CD4-positive, alpha-beta memory T cell (primary cell): ENCODE measurements around the gene NLGN2. TPM values are rescaled to one million over a fixed set of nuclear protein-coding genes. Genes with fewer than 3 reads are reported as not detected.

Experiments
- CTCF ChIA-PET: fragments of 350-600 bp; sonication (Branson Sonifier 250); formaldehyde crosslinking; loops from one replicate; lab custom pipeline; 2021; ENCODE audit warnings: inconsistent platforms; ENCODE audit not compliant: partially characterized antibody; lab: Charles Lee
- POLR2A ChIA-PET: fragments of 350-600 bp; sonication (Branson Sonifier 250); formaldehyde crosslinking; loops from one replicate; lab custom pipeline; 2021; ENCODE audit not compliant: partially characterized antibody; lab: Charles Lee
- DNase-seq, 5 donors: peaks; one replicate each; pipeline versions ENCODE4 v3.0.0 to v3.0.0-alpha.2; 2020 to 2022; ENCODE audit warnings: mixed read lengths in 1 of 5
- H3K27ac ChIP-seq: one replicate; pipeline ENCODE4 v1.7.0; 2013; ENCODE audit warnings: low read depth, low read length
- H3K27me3 ChIP-seq: 2 replicates; pipeline ENCODE4 v1.7.0; 2013; ENCODE audit warnings: mild to moderate bottlenecking, low read length, moderate library complexity; ENCODE audit not compliant: insufficient read depth
- H3K36me3 ChIP-seq: 2 replicates; pipeline ENCODE4 v1.7.0; 2013; ENCODE audit warnings: mild to moderate bottlenecking, low read length, moderate library complexity; ENCODE audit not compliant: insufficient read depth
- H3K4me1 ChIP-seq: 2 replicates; pipeline ENCODE4 v1.7.0; 2013; ENCODE audit warnings: mild to moderate bottlenecking, low read length, moderate library complexity; ENCODE audit not compliant: insufficient read depth
- H3K4me3 ChIP-seq, 2 donors: one replicate each; pipeline ENCODE4 v1.7.0; 2013; ENCODE audit warnings: low read length in 2 of 2, mild to moderate bottlenecking in 1 of 2
- H3K9me3 ChIP-seq, 2 donors: one replicate each; pipeline ENCODE4 v1.7.0; 2013; ENCODE audit warnings: low read length in 2 of 2, control low read depth in 1 of 2; ENCODE audit not compliant: control insufficient read depth in 1 of 2
- H3K27ac Mint-ChIP-seq, 7 donors: one replicate each; pipeline ENCODE4 v1.8.0; 2020 to 2021; ENCODE audit warnings: mixed read lengths in 7 of 7, mild to moderate bottlenecking in 6 of 7, inconsistent platforms in 3 of 7, moderate library complexity in 3 of 7
- H3K27me3 Mint-ChIP-seq, 2 donors: one replicate each; pipeline ENCODE4 v1.8.0; 2020 to 2021; ENCODE audit warnings: mixed read lengths in 2 of 2
- H3K36me3 Mint-ChIP-seq, 2 donors: one replicate each; pipeline ENCODE4 v1.8.0; 2020 to 2021; ENCODE audit warnings: mixed read lengths in 2 of 2, inconsistent platforms in 1 of 2, mild to moderate bottlenecking in 1 of 2
- H3K4me1 Mint-ChIP-seq, 4 donors: one replicate each; pipeline ENCODE4 v1.8.0; 2020 to 2021; ENCODE audit warnings: mixed read lengths in 4 of 4, mild to moderate bottlenecking in 1 of 4
- H3K4me3 Mint-ChIP-seq, 8 donors: one replicate each; pipeline ENCODE4 v1.8.0; 2020 to 2021; ENCODE audit warnings: mixed read lengths in 8 of 8, mild to moderate bottlenecking in 7 of 8, moderate library complexity in 6 of 8, inconsistent platforms in 3 of 8
- H3K9me3 Mint-ChIP-seq, 8 donors: one replicate each; pipeline ENCODE4 v1.8.0; 2020 to 2021; ENCODE audit warnings: mixed read lengths in 8 of 8, mild to moderate bottlenecking in 5 of 8, inconsistent platforms in 3 of 8, moderate library complexity in 1 of 8
- intact Hi-C: fragments of 100-400 bp; cut with micrococcal nuclease; formaldehyde crosslinking; loops from one replicate; pipeline ENCODE4 v1.15.1; 2023
- polyA plus RNA-seq, 2 donors: library from polyadenylated mRNA; unstranded; fragments of 300-500 nt; fragmentation: Illumina TruSeq; gene quantifications; one replicate each; pipeline ENCODE4 v1.2.3, GENCODE V29; 2021
- total RNA-seq, 2 experiments: library from RNA; stranded (reverse); gene quantifications; one replicate each; pipeline ENCODE4 v1.2.3, GENCODE V29; 2021

The NLGN2 gene
- total and polyA plus RNA-seq, 4 experiments from 2014 or later: 0.08 to 9.8 (median 8.8) TPM; not detected in 1

DNA sequence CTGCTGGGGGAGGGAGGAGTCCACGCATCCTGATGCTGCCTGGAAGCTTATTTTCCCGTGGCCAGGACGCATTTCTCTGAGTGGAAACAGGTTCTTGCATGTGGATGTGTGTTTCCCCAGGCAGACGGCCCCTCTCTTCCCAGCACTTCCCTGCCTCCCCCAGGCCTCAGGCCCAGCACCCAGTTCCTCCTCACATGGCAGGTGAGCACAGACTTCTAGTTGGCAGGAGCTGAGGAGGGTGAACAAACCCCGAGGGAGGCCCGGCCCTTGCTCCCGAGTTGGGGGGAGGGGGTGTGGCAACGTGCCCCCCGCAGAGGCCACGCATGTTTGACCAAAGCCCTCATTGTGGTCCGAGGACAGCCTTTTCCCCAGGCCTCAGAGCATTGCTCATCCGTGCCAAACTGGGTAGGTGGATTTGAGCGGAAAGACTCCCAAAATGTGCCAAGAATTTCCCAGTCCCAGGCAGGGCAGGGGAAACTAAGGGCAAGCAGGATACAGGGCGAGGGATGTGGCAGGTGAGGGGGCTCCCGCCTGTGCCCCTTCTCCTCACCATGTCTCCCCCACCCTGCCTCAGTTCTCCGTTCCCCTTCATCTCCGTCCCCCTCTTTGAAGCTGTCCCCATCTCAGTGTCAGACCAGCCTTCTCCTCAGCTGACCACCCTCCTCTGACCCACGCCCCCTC lies 11.0 kb downstream of the NLGN2 start:
- POLR2A ChIA-PET: interaction anchor here (0.5 kb wide), 1 partner anchor 511 kb away, joined by 3 read pairs; no protein-coding TSS in a partner anchor
- H3K36me3 Mint-ChIP-seq: no peaks in the 10 kb centered on the region
- H3K4me1 Mint-ChIP-seq: peaks cover 0 to 2% (median 0%) of the 10 kb centered on the region in 4 donors
- DNase-seq: no peak
- Histone ChIP-seq H3K36me3 (no peaks in the 10 kb centered on the region), H3K27ac (no peak overlapping the region), H3K9me3 (no peaks in the 10 kb centered on the region), H3K4me3 (no peak overlapping the region), H3K4me1 (no peaks in the 10 kb centered on the region), H3K27me3 (no peaks in the 10 kb centered on the region)
- H3K27ac Mint-ChIP-seq: peak overlapping the region in 1 of 7 donors; percentile 58
- H3K4me3 Mint-ChIP-seq: no peak overlapping the region
- H3K9me3 Mint-ChIP-seq: no peaks in the 10 kb centered on the region
- CTCF ChIA-PET: no interaction called here
- no peaks in the 10 kb centered on the region for H3K27me3 Mint-ChIP-seq
- intact Hi-C loops: no loop called here

DNA sequence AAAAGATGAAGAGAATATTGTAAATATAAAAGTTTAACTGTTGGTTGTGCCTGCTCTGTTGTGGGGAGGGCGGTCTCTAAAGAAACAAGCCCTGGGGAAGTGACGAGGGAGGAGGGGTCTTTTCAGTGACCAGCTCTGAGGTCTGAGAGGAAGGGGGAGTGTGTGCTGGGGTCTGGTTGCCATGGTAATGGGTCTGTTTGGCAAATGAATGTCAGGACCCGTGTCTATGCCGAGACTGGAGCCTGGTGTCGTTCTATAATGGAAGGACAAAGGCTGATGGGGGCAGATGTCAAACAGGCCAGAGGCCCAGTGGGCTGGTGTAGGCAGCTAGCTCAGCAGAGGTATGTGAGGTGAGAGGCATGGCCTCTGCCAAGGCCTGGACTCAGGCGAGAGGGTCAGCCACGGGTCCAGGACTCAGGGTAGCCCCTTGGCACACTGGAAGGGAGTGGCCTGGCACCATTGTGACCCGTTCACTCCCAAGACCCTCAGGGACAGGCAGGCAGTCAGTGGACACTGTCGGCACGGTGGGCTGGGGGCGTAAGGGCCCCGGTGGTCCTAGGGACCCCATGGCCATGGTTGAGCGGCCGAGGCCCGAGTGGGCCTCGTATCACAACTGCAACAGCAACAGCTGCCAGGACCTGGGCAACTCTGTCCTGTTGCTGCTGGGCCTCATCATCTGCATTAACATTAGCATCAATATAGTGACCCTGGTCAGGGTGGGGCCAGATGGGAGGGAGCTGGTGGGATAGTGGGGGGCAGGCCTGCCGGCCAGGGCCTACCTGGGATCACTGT lies 12.4 kb downstream of the NLGN2 start, which contains the start of gene SPEM1:
Gene SPEM1, plus strand, starts transcription at position 506 of the 792 bp plus-strand sequence. Its CDS starts 61 bp downstream, at position 567.
- intact Hi-C loops: no loop called here
- H3K27ac Mint-ChIP-seq: peak within 1 kb of the TSS in 2 of 7 donors; percentile 53 to 58
- CTCF ChIA-PET: interaction anchor here (1.4 to 1.8 kb wide), 2 partner anchors 17 to 64 kb away, joined by 4 to 6 read pairs; no protein-coding TSS in a partner anchor

DNA sequence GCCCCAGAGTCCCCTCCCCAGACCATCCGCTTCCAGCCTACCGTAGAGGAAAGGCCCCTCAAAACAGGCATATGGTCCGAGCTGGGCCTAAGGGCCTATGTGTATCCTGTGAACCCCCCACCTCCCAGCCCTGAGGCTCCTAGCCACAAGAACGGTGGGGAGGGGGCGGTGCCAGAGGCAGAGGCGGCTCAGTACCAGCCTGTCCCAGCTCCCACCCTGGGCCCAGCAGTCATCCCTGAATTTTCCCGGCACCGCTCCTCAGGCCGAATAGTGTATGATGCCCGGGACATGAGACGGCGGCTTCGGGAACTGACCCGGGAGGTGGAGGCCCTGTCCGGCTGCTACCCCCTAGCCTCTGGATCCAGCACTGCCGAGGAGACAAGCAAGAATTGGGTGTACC lies 13.5 kb downstream of the NLGN2 start:
- intact Hi-C loops: no loop called here
- Mint-ChIP-seq H3K36me3 (no peaks in the 10 kb centered on the region), H3K4me1 (peaks cover 0 to 4% (median under 1%) of the 10 kb centered on the region in 4 donors)

More for the DNA sequence above, 12.4 kb downstream of the NLGN2 start, which contains the start of gene SPEM1:
- Histone ChIP-seq H3K4me1 (no peaks in the 10 kb centered on the region), H3K36me3 (no peaks in the 10 kb centered on the region), H3K27ac (no peak within 1 kb of the TSS), H3K4me3 (no peak within 1 kb of the TSS), H3K27me3 (no peaks in the 10 kb centered on the region), H3K9me3 (no peaks in the 10 kb centered on the region)
- DNase-seq: no peak
- H3K27me3 Mint-ChIP-seq: peaks cover 0 to 1% of the 10 kb centered on the region in 2 donors
- POLR2A ChIA-PET: interaction anchor here (1.2 kb wide), 1 partner anchor 16 kb away, joined by 4 read pairs; no protein-coding TSS in a partner anchor
- H3K4me3 Mint-ChIP-seq: no peak within 1 kb of the TSS
- no peaks in the 10 kb centered on the region for H3K36me3 Mint-ChIP-seq
- H3K9me3 Mint-ChIP-seq: no peaks in the 10 kb centered on the region
- peaks cover 0 to 4% (median 1%) of the 10 kb centered on the region in 4 donors for H3K4me1 Mint-ChIP-seq

DNA sequence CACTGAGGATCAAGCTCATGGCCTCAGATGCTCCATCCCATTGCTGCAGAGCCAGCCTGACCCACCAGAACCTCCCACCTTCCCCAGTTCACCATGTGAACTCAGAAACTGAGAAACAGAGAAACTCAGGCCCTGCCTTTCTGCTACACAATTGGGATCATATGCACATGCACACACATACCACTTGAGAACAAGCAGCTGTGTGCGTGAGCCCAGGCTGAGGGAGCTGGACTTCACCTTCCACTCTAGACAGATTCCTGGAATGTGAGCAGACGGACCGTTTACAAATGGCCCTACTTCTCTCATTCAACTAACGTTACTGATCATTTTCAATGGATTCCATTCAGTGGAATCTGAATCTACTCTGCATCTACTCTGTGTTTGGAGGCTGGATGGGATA lies 16.0 kb downstream of the NLGN2 start:
- ChIA-PET POLR2A (no interaction called here), CTCF (interaction anchor here (0.9 to 2.1 kb wide), 2 partner anchors 12 to 68 kb away, joined by 4 to 5 read pairs; partner anchors contain the start of gene TMEM102)
- Mint-ChIP-seq H3K4me3 (no peak overlapping the region), H3K9me3 (no peaks in the 10 kb centered on the region), H3K36me3 (no peaks in the 10 kb centered on the region), H3K27ac (no peak overlapping the region), H3K4me1 (peaks cover 0 to 4% (median 0%) of the 10 kb centered on the region in 4 donors), H3K27me3 (peaks cover 0 to 1% of the 10 kb centered on the region in 2 donors)
- intact Hi-C loops: no loop called here
- no peak for DNase-seq
- H3K4me1 ChIP-seq: no peaks in the 10 kb centered on the region
- no peaks in the 10 kb centered on the region for H3K36me3 ChIP-seq
- no peaks in the 10 kb centered on the region for H3K27me3 ChIP-seq
- no peaks in the 10 kb centered on the region for H3K9me3 ChIP-seq
- no peak overlapping the region for H3K27ac ChIP-seq
- H3K4me3 ChIP-seq: no peak overlapping the region

More for the DNA sequence above, 13.5 kb downstream of the NLGN2 start:
- H3K4me1 ChIP-seq: no peaks in the 10 kb centered on the region
- no peaks in the 10 kb centered on the region for H3K36me3 ChIP-seq
- POLR2A ChIA-PET: interaction anchor here (1.2 kb wide), 1 partner anchor 15 kb away, joined by 4 read pairs; no protein-coding TSS in a partner anchor
- H3K4me3 Mint-ChIP-seq: no peak overlapping the region
- no peaks in the 10 kb centered on the region for H3K9me3 Mint-ChIP-seq
- H3K27ac Mint-ChIP-seq: no peak overlapping the region
- CTCF ChIA-PET: interaction anchor here (1.4 to 1.8 kb wide), 2 partner anchors 16 to 66 kb away, joined by 4 to 6 read pairs; no protein-coding TSS in a partner anchor
- H3K27me3 ChIP-seq: no peaks in the 10 kb centered on the region
- H3K27me3 Mint-ChIP-seq: peaks cover 0 to 1% of the 10 kb centered on the region in 2 donors
- H3K9me3 ChIP-seq: no peaks in the 10 kb centered on the region
- H3K27ac ChIP-seq: no peak overlapping the region
- no peak for DNase-seq
- H3K4me3 ChIP-seq: no peak overlapping the region

DNA sequence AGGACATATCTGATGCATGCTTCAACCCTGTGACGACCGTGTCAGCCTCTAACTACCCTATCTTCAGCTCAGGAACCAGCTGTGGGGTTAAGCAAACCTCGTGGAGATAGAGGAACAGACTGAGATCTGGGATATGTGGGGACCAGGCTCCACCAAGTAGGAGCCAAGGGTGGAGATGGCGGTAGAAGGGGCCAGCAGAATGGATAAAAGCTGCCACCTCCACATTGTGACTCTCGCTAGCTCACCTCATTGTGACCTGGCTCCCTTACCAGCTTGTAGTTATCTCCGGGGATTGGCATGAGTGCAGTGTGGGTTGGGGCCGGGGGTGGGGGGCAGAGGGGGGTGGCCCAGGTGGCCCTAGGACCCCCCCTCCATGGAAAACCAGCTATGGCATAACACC lies 17.7 kb downstream of the NLGN2 start, which contains the start of gene SPEM2:
Gene SPEM2, plus strand, starts transcription at position 301 of the 400 bp plus-strand sequence. Its CDS starts 73 bp downstream, at position 374.
- Mint-ChIP-seq H3K36me3 (no peaks in the 10 kb centered on the region), H3K27me3 (peaks cover 0 to 1% of the 10 kb centered on the region in 2 donors), H3K4me3 (no peak within 1 kb of the TSS), H3K4me1 (peaks cover 0 to 4% (median 0%) of the 10 kb centered on the region in 4 donors), H3K27ac (peak within 1 kb of the TSS in 2 of 7 donors; percentile 15 to 75), H3K9me3 (no peaks in the 10 kb centered on the region)
- Histone ChIP-seq H3K27me3 (no peaks in the 10 kb centered on the region), H3K36me3 (no peaks in the 10 kb centered on the region), H3K27ac (no peak within 1 kb of the TSS), H3K9me3 (no peaks in the 10 kb centered on the region), H3K4me1 (no peaks in the 10 kb centered on the region), H3K4me3 (no peak within 1 kb of the TSS)
- CTCF ChIA-PET: interaction anchor here (1.0 kb wide), 1 partner anchor 136 kb away, joined by 3 read pairs; no protein-coding TSS in a partner anchor
- DNase-seq: peak in 1 of 5 donors; percentile 12
- POLR2A ChIA-PET: no interaction called here
- intact Hi-C loops: no loop called here

DNA sequence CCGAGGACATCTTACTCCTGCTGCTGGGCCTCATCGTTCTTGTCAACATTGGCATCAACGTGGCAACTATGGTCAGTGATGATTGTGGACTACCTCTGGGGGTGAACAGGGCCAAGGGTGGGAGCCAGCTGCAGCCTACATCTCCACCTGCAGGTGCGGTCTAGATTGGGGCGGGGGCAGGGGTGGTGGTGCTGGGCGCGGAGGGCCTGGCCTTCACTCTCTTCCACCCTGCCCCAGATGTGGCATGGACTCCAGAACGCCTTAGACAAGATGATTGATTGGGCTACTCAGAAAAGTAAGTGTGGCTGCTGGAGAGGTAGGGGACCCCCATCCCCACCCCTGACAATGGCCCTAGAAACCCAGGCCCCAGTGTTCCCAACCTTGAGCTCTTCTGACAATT lies 18.1 kb downstream of the NLGN2 start:
- Mint-ChIP-seq H3K27me3 (peaks cover 0 to 1% of the 10 kb centered on the region in 2 donors), H3K4me1 (peaks cover 0 to 4% (median 0%) of the 10 kb centered on the region in 4 donors), H3K36me3 (no peaks in the 10 kb centered on the region), H3K27ac (no peak overlapping the region), H3K9me3 (no peaks in the 10 kb centered on the region), H3K4me3 (no peak overlapping the region)
- peak in 1 of 5 donors; percentile 32 for DNase-seq
- Histone ChIP-seq H3K27ac (no peak overlapping the region), H3K4me1 (no peaks in the 10 kb centered on the region), H3K36me3 (no peaks in the 10 kb centered on the region), H3K9me3 (no peaks in the 10 kb centered on the region), H3K27me3 (no peaks in the 10 kb centered on the region), H3K4me3 (no peak overlapping the region)
- POLR2A ChIA-PET: no interaction called here
- intact Hi-C loops: no loop called here
- CTCF ChIA-PET: interaction anchor here (1.0 kb wide), 1 partner anchor 135 kb away, joined by 3 read pairs; no protein-coding TSS in a partner anchor
